ENCODE measurements around the gene SKIL.

SKIL gene

GRCh38 chr3:170413291-170413690, 55.8 kb downstream of the SKIL start:
- DNase-seq, result no peak

- DNase-seq, result peak; percentile 64
These were observed 56.7 kb downstream of the SKIL start for GRCh38 chr3:170414202-170414663.

- no peak for DNase-seq
These were observed 59.6 kb downstream of the SKIL start for GRCh38 chr3:170417090-170417489.

GRCh38 chr3:170418422-170419398, 61.2 kb downstream of the SKIL start, which contains the start of gene CLDN11:
TSS of gene CLDN11 (plus strand) at chr3:170418868. CDS start at chr3:170419067, 199 bp downstream.
- DNase-seq, result peak; percentile 55

GRCh38 chr3:170419557-170420087, 62.1 kb downstream of the SKIL start:
- DNase-seq, result no peak

- no peak for DNase-seq
These were observed 62.8 kb downstream of the SKIL start for GRCh38 chr3:170420307-170420821.

- DNase-seq, result no peak
These were observed 63.7 kb downstream of the SKIL start for GRCh38 chr3:170421111-170421641.

- no peak for DNase-seq
These were observed 64.2 kb downstream of the SKIL start for GRCh38 chr3:170421758-170422157.

- DNase-seq, result no peak
These were observed 65.6 kb downstream of the SKIL start for GRCh38 chr3:170423001-170423615.

GRCh38 chr3:170424879-170425278, 67.4 kb downstream of the SKIL start:
- no peak for DNase-seq

GRCh38 chr3:170425491-170426239, 68.2 kb downstream of the SKIL start:
- no peak for DNase-seq

- DNase-seq, result no peak
These were observed 68.8 kb downstream of the SKIL start for GRCh38 chr3:170426240-170426797.

GRCh38 chr3:170428095-170428494, 70.6 kb downstream of the SKIL start:
- no peak for DNase-seq

GRCh38 chr3:170429050-170429449, 71.5 kb downstream of the SKIL start:
- no peak for DNase-seq

GRCh38 chr3:170431054-170431453, 73.5 kb downstream of the SKIL start:
- no peak for DNase-seq

- no peak for DNase-seq
These were observed 74.9 kb downstream of the SKIL start for GRCh38 chr3:170432416-170432815.

- no peak for DNase-seq
These were observed 79.2 kb downstream of the SKIL start for GRCh38 chr3:170436697-170437096.

GRCh38 chr3:170437176-170437575, 79.7 kb downstream of the SKIL start:
- DNase-seq, result no peak

GRCh38 chr3:170437696-170438407, 80.3 kb downstream of the SKIL start:
- DNase-seq, result no peak

GRCh38 chr3:170438836-170439235, 81.3 kb downstream of the SKIL start:
- DNase-seq, result no peak

- DNase-seq, result no peak
These were observed 82.8 kb downstream of the SKIL start for GRCh38 chr3:170440344-170440743.

All from NCI-H1092 treated with DMSO at 0.1 percent for 48 hours (cell line).